Osteoblast (primary cell): ENCODE data around the gene SLC35F1. TPM values are rescaled to one million over a fixed set of nuclear protein-coding genes. Genes with fewer than 3 reads are reported as not detected.
A peak's percentile ranks its signal among the peaks of the same experiment; 100 is the strongest.

Experiments
- DNase-seq: peaks from one replicate; pipeline ENCODE4 v3.0.0; 2011; ENCODE audit warnings: low spot score, mixed read lengths; ENCODE audit not compliant: insufficient read length; ENCODE audit errors: missing footprints
- H2AFZ ChIP-seq: 2 replicates; pipeline ENCODE4 v1.6.0; 2011; ENCODE audit warnings: mild to moderate bottlenecking, low read length
- H3K27ac ChIP-seq: 2 replicates; pipeline ENCODE4 v1.5.1; 2011; ENCODE audit warnings: mild to moderate bottlenecking, low read depth, low read length, moderate library complexity
- H3K27me3 ChIP-seq: 2 replicates; pipeline ENCODE4 v1.6.0; 2012; ENCODE audit warnings: mild to moderate bottlenecking, control low read depth, inconsistent platforms, low read length, moderate library complexity; ENCODE audit not compliant: insufficient read depth
- H3K36me3 ChIP-seq: 2 replicates; pipeline ENCODE4 v1.5.1; 2011; ENCODE audit warnings: mild to moderate bottlenecking, low read length, control low read depth, moderate library complexity; ENCODE audit not compliant: insufficient read depth
- H3K4me1 ChIP-seq: 2 replicates; pipeline ENCODE4 v1.5.1; 2011; ENCODE audit warnings: mild to moderate bottlenecking, low read length, control low read depth, moderate library complexity; ENCODE audit not compliant: insufficient read depth
- H3K4me2 ChIP-seq: 2 replicates; pipeline ENCODE4 v1.6.0; 2011; ENCODE audit warnings: mild to moderate bottlenecking, low read length; ENCODE audit not compliant: insufficient read depth
- H3K4me3 ChIP-seq: fragments of 200-600 bp; sonication (generic); 3 replicates; pipeline ENCODE4 v1.5.1; 2012; ENCODE audit warnings: mild to moderate bottlenecking, low read length, inconsistent platforms; ENCODE audit not compliant: insufficient read depth
- H3K79me2 ChIP-seq: 2 replicates; pipeline ENCODE4 v1.6.0; 2012; ENCODE audit warnings: mild to moderate bottlenecking, low read length, control low read depth, inconsistent platforms; ENCODE audit not compliant: insufficient read depth
- H3K9me3 ChIP-seq: 2 replicates; pipeline ENCODE4 v1.5.1; 2011; ENCODE audit warnings: low read depth, low read length, control low read depth
- H4K20me1 ChIP-seq: 2 replicates; pipeline ENCODE4 v1.6.0; 2012; ENCODE audit warnings: mild to moderate bottlenecking, low read length, control low read depth; ENCODE audit not compliant: insufficient read depth
- total RNA-seq: library from RNA; depleted of rRNA; stranded (reverse); fragments of >200 nt; gene quantifications from 2 replicates; pipeline ENCODE4 v1.2.3, GENCODE V29; 2012
- TF ChIP-seq, protein P1 (sequence below): IDR thresholded peaks from 2 replicates; pipeline ENCODE4 v1.5.1; 2011; ENCODE audit warnings: mild to moderate bottlenecking, low read depth, low read length, moderate library complexity; ENCODE audit errors: extremely low read depth

Gene SLC35F1
- total RNA-seq, 1 donor: under 0.01 TPM

GRCh38 chr6:118280210-118280609 is 373.1 kb downstream of the SLC35F1 start:
- DNase-seq: no peak
- TF ChIP-seq, protein P1, sequence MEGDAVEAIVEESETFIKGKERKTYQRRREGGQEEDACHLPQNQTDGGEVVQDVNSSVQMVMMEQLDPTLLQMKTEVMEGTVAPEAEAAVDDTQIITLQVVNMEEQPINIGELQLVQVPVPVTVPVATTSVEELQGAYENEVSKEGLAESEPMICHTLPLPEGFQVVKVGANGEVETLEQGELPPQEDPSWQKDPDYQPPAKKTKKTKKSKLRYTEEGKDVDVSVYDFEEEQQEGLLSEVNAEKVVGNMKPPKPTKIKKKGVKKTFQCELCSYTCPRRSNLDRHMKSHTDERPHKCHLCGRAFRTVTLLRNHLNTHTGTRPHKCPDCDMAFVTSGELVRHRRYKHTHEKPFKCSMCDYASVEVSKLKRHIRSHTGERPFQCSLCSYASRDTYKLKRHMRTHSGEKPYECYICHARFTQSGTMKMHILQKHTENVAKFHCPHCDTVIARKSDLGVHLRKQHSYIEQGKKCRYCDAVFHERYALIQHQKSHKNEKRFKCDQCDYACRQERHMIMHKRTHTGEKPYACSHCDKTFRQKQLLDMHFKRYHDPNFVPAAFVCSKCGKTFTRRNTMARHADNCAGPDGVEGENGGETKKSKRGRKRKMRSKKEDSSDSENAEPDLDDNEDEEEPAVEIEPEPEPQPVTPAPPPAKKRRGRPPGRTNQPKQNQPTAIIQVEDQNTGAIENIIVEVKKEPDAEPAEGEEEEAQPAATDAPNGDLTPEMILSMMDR: no peak
- no peak overlapping the region for H3K4me3 ChIP-seq

GRCh38 chr6:118281291-118281690 is 374.2 kb downstream of the SLC35F1 start:
- Histone ChIP-seq H3K27me3 (peaks cover 21% of the 10 kb centered on the region), H3K79me2 (no peaks in the 10 kb centered on the region), H3K4me3 (no peak overlapping the region), H3K36me3 (no peaks in the 10 kb centered on the region), H3K4me2 (no peak overlapping the region), H3K27ac (no peak overlapping the region), H3K4me1 (peaks cover 12% of the 10 kb centered on the region), H4K20me1 (no peaks in the 10 kb centered on the region), H2AFZ (no peak overlapping the region), H3K9me3 (no peaks in the 10 kb centered on the region)
- TF ChIP-seq, protein P1: no peak
- DNase-seq: no peak

More at GRCh38 chr6:118280210-118280609, 373.1 kb downstream of the SLC35F1 start:
- H2AFZ ChIP-seq: no peak overlapping the region
- no peak overlapping the region for H3K4me2 ChIP-seq
- H4K20me1 ChIP-seq: no peaks in the 10 kb centered on the region
- no peaks in the 10 kb centered on the region for H3K9me3 ChIP-seq
- peaks cover 25% of the 10 kb centered on the region for H3K27me3 ChIP-seq
- H3K36me3 ChIP-seq: no peaks in the 10 kb centered on the region
- no peaks in the 10 kb centered on the region for H3K79me2 ChIP-seq
- peaks cover 7% of the 10 kb centered on the region for H3K4me1 ChIP-seq
- H3K27ac ChIP-seq: no peak overlapping the region

GRCh38 chr6:118283766-118284165 is 376.7 kb downstream of the SLC35F1 start:
- H3K4me3 ChIP-seq: peak overlapping the region; percentile 32
- peak; percentile 42 for DNase-seq
- H3K27ac ChIP-seq: no peak overlapping the region
- H3K36me3 ChIP-seq: no peaks in the 10 kb centered on the region
- H2AFZ ChIP-seq: no peak overlapping the region
- peaks cover 5% of the 10 kb centered on the region for H3K27me3 ChIP-seq
- TF ChIP-seq, protein P1: peak; percentile 82
- H3K79me2 ChIP-seq: no peaks in the 10 kb centered on the region
- H3K9me3 ChIP-seq: no peaks in the 10 kb centered on the region
- peak overlapping the region; percentile 78 for H3K4me2 ChIP-seq
- H4K20me1 ChIP-seq: no peaks in the 10 kb centered on the region
- peaks cover 13% of the 10 kb centered on the region for H3K4me1 ChIP-seq

DNA sequence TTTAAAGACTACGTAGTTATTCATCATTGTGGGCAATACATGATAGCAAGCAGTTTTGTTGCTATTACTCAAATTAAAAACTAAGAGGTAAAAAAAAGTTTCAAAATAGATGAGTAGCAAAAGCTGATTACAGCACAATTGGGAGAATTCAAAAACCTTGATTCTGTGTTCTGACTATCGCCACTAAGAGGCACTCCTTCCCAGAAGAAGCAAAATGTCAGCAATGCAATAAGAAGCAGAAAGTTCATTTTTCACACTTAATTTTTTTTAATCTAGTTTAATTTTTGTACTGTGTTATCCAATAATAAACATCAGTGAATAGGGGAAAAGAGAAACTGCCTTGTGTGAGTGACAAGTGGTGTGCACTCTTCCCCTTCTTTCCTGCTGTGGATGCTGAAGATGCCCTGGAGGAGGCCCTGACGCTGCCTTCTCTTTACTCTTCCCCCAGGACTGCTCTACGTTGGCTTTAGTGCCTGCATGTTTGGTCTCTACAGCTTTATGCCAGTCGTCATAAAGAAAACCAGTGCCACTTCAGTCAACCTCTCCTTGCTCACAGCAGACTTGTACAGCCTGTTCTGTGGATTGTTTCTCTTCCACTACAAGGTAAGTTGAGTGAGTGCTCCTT is 377.8 kb downstream of the SLC35F1 start:
- H3K4me2 ChIP-seq: no peak overlapping the region
- H3K27ac ChIP-seq: no peak overlapping the region
- no peaks in the 10 kb centered on the region for H3K9me3 ChIP-seq
- peaks cover 5% of the 10 kb centered on the region for H3K27me3 ChIP-seq
- H3K36me3 ChIP-seq: no peaks in the 10 kb centered on the region
- H3K4me1 ChIP-seq: peaks cover 13% of the 10 kb centered on the region
- TF ChIP-seq, protein P1: peak; percentile 57
- H3K79me2 ChIP-seq: no peaks in the 10 kb centered on the region
- no peak overlapping the region for H2AFZ ChIP-seq
- H4K20me1 ChIP-seq: no peaks in the 10 kb centered on the region
- no peak for DNase-seq
- H3K4me3 ChIP-seq: no peak overlapping the region
